HepG2 (cell line): ENCODE data around the gene DNMT3L. TPM values are rescaled to one million over a fixed set of nuclear protein-coding genes. Genes with fewer than 3 reads are reported as not detected.

Source experiments
- DZIP1 ChIP-seq: sonication (generic); formaldehyde crosslinking; IDR thresholded peaks from 2 replicates; pipeline ENCODE4 v1.5.0; 2020; ENCODE audit warnings: mild to moderate bottlenecking, missing genetic modification reagents
- FOXA3 ChIP-seq: IDR thresholded peaks from 2 replicates; pipeline ENCODE4 v1.6.1; 2016; ENCODE audit warnings: missing genetic modification reagents, missing compliant biosample characterization
- ISX ChIP-seq: sonication (generic); formaldehyde crosslinking; conservative IDR thresholded peaks from 2 replicates; pipeline ENCODE4 v1.5.0; 2020; ENCODE audit warnings: missing genetic modification reagents
- NCOA2 ChIP-seq: sonication (generic); formaldehyde crosslinking; IDR thresholded peaks from 2 replicates; pipeline ENCODE4 v1.8.0; 2022; ENCODE audit warnings: inconsistent platforms
- NFKBIZ ChIP-seq: IDR thresholded peaks from 2 replicates; pipeline ENCODE4 v1.6.1; 2018; ENCODE audit warnings: missing genetic modification reagents, missing compliant biosample characterization
- SNAI1 ChIP-seq: sonication (generic); formaldehyde crosslinking; IDR thresholded peaks from 2 replicates; pipeline ENCODE4 v1.5.0; 2020; ENCODE audit warnings: mild to moderate bottlenecking, missing genetic modification reagents, borderline replicate concordance
- TBL1XR1 ChIP-seq: fragments of 150-350 bp; IDR thresholded peaks from 2 replicates; pipeline ENCODE4 v1.6.1; 2014; ENCODE audit warnings: borderline replicate concordance, low read length; ENCODE audit not compliant: partially characterized antibody
- ZBTB40 ChIP-seq, 2 experiments: fragments of 450-650 bp in 1 of 2; sonication (generic) in 1 of 2; formaldehyde crosslinking in 1 of 2; IDR thresholded peaks; 2 replicates each; pipeline versions ENCODE4 v1.6.1 to v1.8.0; 2016 to 2022; ENCODE audit warnings: antibody characterized with exemption in 1 of 2, mild to moderate bottlenecking in 1 of 2, missing genetic modification reagents in 1 of 2
- ZNF841 ChIP-seq: sonication (generic); formaldehyde crosslinking; IDR thresholded peaks from 2 replicates; pipeline ENCODE4 v1.8.1; 2023; ENCODE audit warnings: missing genetic modification reagents, borderline replicate concordance
- polyA plus RNA-seq, 8 experiments: library from polyadenylated mRNA; depleted of rRNA in 3 of 8; stranded (reverse) in 7 of 8; unstranded in 1 of 8; fragments of >200 nt; fragmentation: Illumina TruSeq in 4 of 8; extraction: Trizol in 4 of 8; gene quantifications; 2 replicates each; pipeline versions ENCODE4 v1.2.1 to v1.2.3, GENCODE V29; 2011 to 2016; ENCODE audit warnings: low read depth in 4 of 8, missing spikeins in 1 of 8, mixed read lengths in 1 of 8; ENCODE audit not compliant: insufficient read depth in 1 of 8
- total RNA-seq, 5 experiments: library from RNA; depleted of rRNA; stranded (reverse); fragments of >200 nt; fragmentation: Illumina TruSeq; extraction: Trizol; gene quantifications; 2 replicates each; pipeline ENCODE4 v1.2.3, GENCODE V29; 2016; ENCODE audit warnings: low read depth in 1 of 5

The DNMT3L gene
- total and polyA plus RNA-seq, 2 of the 13 experiments (the other 11 are each of a cell fraction or from before 2014, with no cell fraction given) = 0.75 to 1.7 TPM

GRCh38 chr21:44275041-44275440 is 13.3 kb upstream of the DNMT3L start (continued):
- TF ChIP-seq ZBTB40 (IDR thresholded peaks at IDR 0.05) (no peak), ZBTB40 (CRISPR knock-in tag; IDR thresholded peaks at IDR 0.05) (no peak), TBL1XR1 (no peak), FOXA3 (CRISPR knock-in tag) (no peak), ZNF841 (CRISPR knock-in tag) (no peak), SNAI1 (CRISPR knock-in tag) (no peak), NCOA2 (CRISPR knock-in tag) (no peak), DZIP1 (CRISPR knock-in tag) (no peak), ISX (CRISPR knock-in tag) (no peak), NFKBIZ (no peak)
